Spleen (tissue), 7 donors: Measurements from ENCODE around the gene CROCC.
"Not testable (repeated sequence)": the region's sequence is repeated elsewhere in the genome, so short reads cannot be mapped to it uniquely, and the experiment has no call there.

ENCODE experiments used
- CTCF ChIP-seq, 11 experiments: fragments of 200-600 bp in 7 of 11; fragments of 450-650 bp in 4 of 11; sonication (generic) in 4 of 11; IDR thresholded peaks in 8 of 11; conservative IDR thresholded peaks in 3 of 11; 1 replicate in 7 of 11; 2 replicates in 4 of 11; pipeline versions ENCODE4 v1.4.0 to v1.8.0; 2016 to 2021; ENCODE audit warnings: antibody characterized with exemption in 11 of 11, inconsistent platforms in 4 of 11, mild to moderate bottlenecking in 1 of 11
- POLR2A ChIP-seq, 3 donors: fragments of 450-650 bp; IDR thresholded peaks; one replicate each; pipeline ENCODE4 v1.5.1; 2017; ENCODE audit warnings: antibody characterized with exemption in 3 of 3, mild to moderate bottlenecking in 1 of 3
- POLR2AphosphoS5 ChIP-seq, 3 donors: sonication (generic); formaldehyde crosslinking; IDR thresholded peaks; one replicate each; pipeline ENCODE4 v1.5.1; 2017; ENCODE audit warnings: antibody characterized with exemption in 3 of 3
- donor health status: DM: no; HTN: no; CAD: no; lungs with moderate emphysema.
- donor health status: DM: no; HTN: no; CAD: no.
- donor health status: DM: no; HTN: no; CAD: no.

GRCh38 chr1:16890539-16891021 is 31.2 kb upstream of the CROCC start:
- TF ChIP-seq CTCF (IDR thresholded peaks at IDR 0.05 in 8 of 11, conservative IDR thresholded peaks at IDR 0.05 in 3 of 11); POLR2AphosphoS5 (IDR thresholded peaks at IDR 0.05); POLR2A (IDR thresholded peaks at IDR 0.05): not testable (repeated sequence)
